Gastrocnemius medialis (tissue), 4 donors: Measurements from ENCODE around the gene ATXN7.

Experiments
- CTCF ChIP-seq, 5 experiments: fragments of 450-650 bp in 3 of 5; fragments of 200-600 bp in 2 of 5; sonication (generic) in 2 of 5; IDR thresholded peaks in 4 of 5; conservative IDR thresholded peaks in 1 of 5; 1 replicate in 4 of 5; 2 replicates in 1 of 5; pipeline ENCODE4 v1.5.1; 2016 to 2019; ENCODE audit warnings: antibody characterized with exemption in 5 of 5, mild to moderate bottlenecking in 3 of 5, moderate library complexity in 3 of 5
- POLR2A ChIP-seq, 2 donors: fragments of 450-650 bp; IDR thresholded peaks; one replicate each; pipeline ENCODE4 v1.6.1; 2017; ENCODE audit warnings: antibody characterized with exemption in 2 of 2, mild to moderate bottlenecking in 2 of 2, moderate library complexity in 2 of 2

- no peak for TF ChIP-seq CTCF (IDR thresholded peaks at IDR 0.05 in 4 of 5, conservative IDR thresholded peaks at IDR 0.05 in 1 of 5)
- no peak for TF ChIP-seq POLR2A (IDR thresholded peaks at IDR 0.05)
These were observed 106.2 kb downstream of the ATXN7 start for GRCh38 chr3:63969876-63970275.
